Progenitor cell of endocrine pancreas (in vitro differentiated cells): Measurements from ENCODE around the gene DLGAP1. TPM values are rescaled to one million over a fixed set of nuclear protein-coding genes. Genes with fewer than 3 reads are reported as not detected.
A peak's percentile ranks its signal among the peaks of the same experiment; 100 is the strongest.

Experiments used
- DNase-seq: peaks from one replicate; pipeline ENCODE4 v3.0.0; 2021; ENCODE audit warnings: low spot score; ENCODE audit not compliant: unreplicated experiment
- H3K27ac Mint-ChIP-seq: 2 replicates; pipeline ENCODE4 v1.8.0; 2021; ENCODE audit warnings: mild to moderate bottlenecking, moderate library complexity, mixed read lengths
- H3K27me3 Mint-ChIP-seq: 2 replicates; pipeline ENCODE4 v1.8.0; 2021; ENCODE audit warnings: mixed read lengths
- H3K36me3 Mint-ChIP-seq: 2 replicates; pipeline ENCODE4 v1.8.0; 2022; ENCODE audit warnings: mixed read lengths; ENCODE audit not compliant: insufficient read depth
- H3K4me1 Mint-ChIP-seq: 2 replicates; pipeline ENCODE4 v1.8.0; 2021; ENCODE audit warnings: low read depth, mixed read lengths
- H3K4me3 Mint-ChIP-seq: 2 replicates; pipeline ENCODE4 v1.8.0; 2021; ENCODE audit warnings: low read depth, mild to moderate bottlenecking, moderate library complexity, mixed read lengths
- H3K9me3 Mint-ChIP-seq: 2 replicates; pipeline ENCODE4 v1.8.0; 2021; ENCODE audit warnings: low read depth, mixed read lengths
- total RNA-seq: library from RNA; stranded (reverse); gene quantifications from 2 replicates; pipeline ENCODE4 v1.2.1, GENCODE V29; 2021
- TF ChIP-seq, protein P1 (sequence below): fragments of 200-600 bp; sonication (generic); IDR thresholded peaks from one replicate; pipeline ENCODE4 v1.5.0; 2021; ENCODE audit warnings: antibody characterized with exemption, mild to moderate bottlenecking; ENCODE audit not compliant: unreplicated experiment

Gene DLGAP1
- total RNA-seq, 1 donor from 2014 or later, result 16.7 TPM

- no peaks in the 10 kb centered on the region for H3K27me3 Mint-ChIP-seq
- H3K9me3 Mint-ChIP-seq, result peaks cover 3% of the 10 kb centered on the region
- H3K4me3 Mint-ChIP-seq, result no peak overlapping the region
- peaks cover 36% of the 10 kb centered on the region for H3K4me1 Mint-ChIP-seq
- H3K27ac Mint-ChIP-seq, result peak overlapping the region; percentile 51
- H3K36me3 Mint-ChIP-seq, result no peaks in the 10 kb centered on the region
- TF ChIP-seq, protein P1, sequence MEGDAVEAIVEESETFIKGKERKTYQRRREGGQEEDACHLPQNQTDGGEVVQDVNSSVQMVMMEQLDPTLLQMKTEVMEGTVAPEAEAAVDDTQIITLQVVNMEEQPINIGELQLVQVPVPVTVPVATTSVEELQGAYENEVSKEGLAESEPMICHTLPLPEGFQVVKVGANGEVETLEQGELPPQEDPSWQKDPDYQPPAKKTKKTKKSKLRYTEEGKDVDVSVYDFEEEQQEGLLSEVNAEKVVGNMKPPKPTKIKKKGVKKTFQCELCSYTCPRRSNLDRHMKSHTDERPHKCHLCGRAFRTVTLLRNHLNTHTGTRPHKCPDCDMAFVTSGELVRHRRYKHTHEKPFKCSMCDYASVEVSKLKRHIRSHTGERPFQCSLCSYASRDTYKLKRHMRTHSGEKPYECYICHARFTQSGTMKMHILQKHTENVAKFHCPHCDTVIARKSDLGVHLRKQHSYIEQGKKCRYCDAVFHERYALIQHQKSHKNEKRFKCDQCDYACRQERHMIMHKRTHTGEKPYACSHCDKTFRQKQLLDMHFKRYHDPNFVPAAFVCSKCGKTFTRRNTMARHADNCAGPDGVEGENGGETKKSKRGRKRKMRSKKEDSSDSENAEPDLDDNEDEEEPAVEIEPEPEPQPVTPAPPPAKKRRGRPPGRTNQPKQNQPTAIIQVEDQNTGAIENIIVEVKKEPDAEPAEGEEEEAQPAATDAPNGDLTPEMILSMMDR, result no peak
- DNase-seq, result no peak
Measured at GRCh38 chr18:4356929-4357328, 98.2 kb downstream of the DLGAP1 start.

GRCh38 chr18:4353853-4354418 lies 101.2 kb downstream of the DLGAP1 start:
- H3K4me3 Mint-ChIP-seq, result no peak overlapping the region
- no peak overlapping the region for H3K27ac Mint-ChIP-seq
- no peaks in the 10 kb centered on the region for H3K36me3 Mint-ChIP-seq
- TF ChIP-seq, protein P1, result no peak
- peaks cover 3% of the 10 kb centered on the region for H3K9me3 Mint-ChIP-seq
- DNase-seq, result no peak
- H3K4me1 Mint-ChIP-seq, result peaks cover 43% of the 10 kb centered on the region
- H3K27me3 Mint-ChIP-seq, result no peaks in the 10 kb centered on the region

DNA sequence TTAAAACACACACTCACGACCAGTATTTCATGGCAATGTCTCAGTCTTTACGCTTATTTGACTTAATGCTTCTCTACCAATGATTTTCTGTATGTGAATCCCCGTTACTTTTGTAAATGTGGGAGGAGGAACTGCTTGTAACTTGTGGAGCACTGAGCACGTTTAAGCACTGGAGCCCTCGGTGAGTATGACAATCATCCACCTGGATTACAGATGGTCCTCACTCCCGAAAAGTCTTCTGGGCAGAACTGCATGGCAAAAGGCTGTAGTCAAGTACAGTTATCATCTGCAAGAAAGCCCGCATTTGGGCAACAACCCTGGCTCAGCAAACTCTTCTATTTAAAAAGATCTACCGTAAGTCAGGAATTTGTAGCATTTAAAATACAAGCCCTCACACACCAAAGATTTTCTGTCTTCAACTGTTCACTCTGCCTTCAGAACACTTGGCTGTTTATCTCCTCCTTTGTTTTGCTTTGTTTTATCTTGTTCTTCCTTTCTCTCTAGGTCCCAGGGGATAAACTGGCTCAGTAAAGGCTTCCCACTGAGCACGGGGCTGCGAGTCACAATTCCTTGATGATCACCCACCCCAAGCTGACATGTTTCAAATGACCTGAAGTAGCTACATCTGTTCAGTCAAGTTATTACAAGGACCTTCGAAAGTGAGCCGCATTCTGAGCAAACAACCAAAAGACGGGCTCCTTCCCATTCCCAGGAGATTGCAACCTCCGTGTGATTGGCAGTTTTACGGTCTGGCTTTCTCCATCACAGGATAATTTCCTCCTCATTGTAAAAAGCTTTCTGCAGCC lies 102.2 kb downstream of the DLGAP1 start:
- Mint-ChIP-seq H3K27me3 (peaks cover 6% of the 10 kb centered on the region), H3K4me3 (peak overlapping the region; percentile 19), H3K4me1 (peaks cover 39% of the 10 kb centered on the region), H3K9me3 (peaks cover 3% of the 10 kb centered on the region), H3K27ac (peak overlapping the region; percentile 36), H3K36me3 (no peaks in the 10 kb centered on the region)
- no peak for DNase-seq
- TF ChIP-seq, protein P1, result no peak

DNA sequence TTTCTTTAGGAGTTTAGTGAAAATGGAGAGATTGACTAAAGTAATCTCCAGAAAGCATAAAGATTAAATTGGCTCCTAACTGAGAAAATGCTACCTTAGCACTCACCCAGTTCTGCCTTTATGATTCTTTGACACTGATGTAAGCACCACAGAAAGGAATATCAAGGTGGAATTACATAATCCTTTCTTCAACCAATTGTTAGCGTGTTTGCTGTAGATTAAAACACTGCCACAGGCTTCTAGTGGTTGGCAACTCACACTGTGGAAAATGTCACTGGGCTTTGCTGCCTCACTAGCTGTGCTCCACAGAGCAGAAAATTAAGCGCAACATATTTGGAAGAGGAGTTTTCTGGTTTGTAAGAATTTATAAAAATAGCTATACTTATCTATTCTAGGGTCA lies 104.1 kb downstream of the DLGAP1 start:
- TF ChIP-seq, protein P1, result no peak
- Mint-ChIP-seq H3K27ac (no peak overlapping the region), H3K4me1 (peaks cover 32% of the 10 kb centered on the region), H3K36me3 (no peaks in the 10 kb centered on the region), H3K4me3 (no peak overlapping the region), H3K27me3 (peaks cover 6% of the 10 kb centered on the region), H3K9me3 (peaks cover 3% of the 10 kb centered on the region)
- DNase-seq, result no peak

GRCh38 chr18:4335386-4335785 lies 119.7 kb downstream of the DLGAP1 start:
- H3K9me3 Mint-ChIP-seq, result no peaks in the 10 kb centered on the region
- TF ChIP-seq, protein P1, result no peak

More at GRCh38 chr18:4335386-4335785, 119.7 kb downstream of the DLGAP1 start:
- Mint-ChIP-seq H3K36me3 (peaks cover 2% of the 10 kb centered on the region), H3K27ac (no peak overlapping the region), H3K4me3 (no peak overlapping the region), H3K4me1 (peaks cover 13% of the 10 kb centered on the region), H3K27me3 (no peaks in the 10 kb centered on the region)
- no peak for DNase-seq
